GM19193 (cell line): ENCODE results near the gene CCDC40.

Experiments
- POLR2A ChIP-seq: IDR thresholded peaks from 4 replicates; pipeline ENCODE4 v1.6.1; 2011; ENCODE audit not compliant: insufficient read depth, insufficient read length; ENCODE audit errors: extremely low read depth

The CCDC40 gene

GRCh38 chr17:80023481-80024205 lies 12.8 kb upstream of the CCDC40 start:
- no peak for TF ChIP-seq POLR2A

- TF ChIP-seq POLR2A, result no peak
These were observed 12.1 kb upstream of the CCDC40 start for GRCh38 chr17:80024206-80024972.

GRCh38 chr17:80025140-80025539 lies 11.3 kb upstream of the CCDC40 start:
- TF ChIP-seq POLR2A, result no peak

DNA sequence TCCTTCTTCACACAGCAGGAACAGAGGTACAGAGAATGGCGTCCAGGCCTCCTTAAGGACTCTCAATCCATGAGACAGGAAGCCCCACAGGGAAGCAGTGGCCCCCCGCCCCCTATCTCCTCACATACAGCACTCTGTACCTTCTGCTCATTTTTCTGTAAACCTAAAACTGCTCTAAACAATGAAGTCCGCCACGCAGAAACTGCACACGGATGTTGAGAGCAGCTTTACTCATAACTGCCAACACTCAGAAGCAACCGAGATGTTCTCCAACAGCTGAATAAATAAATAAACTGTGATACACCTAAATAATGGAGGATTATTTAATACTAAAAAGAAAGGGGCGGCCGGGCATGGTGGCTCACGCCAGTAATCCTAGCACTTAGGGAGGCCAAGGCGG lies 10.6 kb upstream of the CCDC40 start:
- no peak for TF ChIP-seq POLR2A

DNA sequence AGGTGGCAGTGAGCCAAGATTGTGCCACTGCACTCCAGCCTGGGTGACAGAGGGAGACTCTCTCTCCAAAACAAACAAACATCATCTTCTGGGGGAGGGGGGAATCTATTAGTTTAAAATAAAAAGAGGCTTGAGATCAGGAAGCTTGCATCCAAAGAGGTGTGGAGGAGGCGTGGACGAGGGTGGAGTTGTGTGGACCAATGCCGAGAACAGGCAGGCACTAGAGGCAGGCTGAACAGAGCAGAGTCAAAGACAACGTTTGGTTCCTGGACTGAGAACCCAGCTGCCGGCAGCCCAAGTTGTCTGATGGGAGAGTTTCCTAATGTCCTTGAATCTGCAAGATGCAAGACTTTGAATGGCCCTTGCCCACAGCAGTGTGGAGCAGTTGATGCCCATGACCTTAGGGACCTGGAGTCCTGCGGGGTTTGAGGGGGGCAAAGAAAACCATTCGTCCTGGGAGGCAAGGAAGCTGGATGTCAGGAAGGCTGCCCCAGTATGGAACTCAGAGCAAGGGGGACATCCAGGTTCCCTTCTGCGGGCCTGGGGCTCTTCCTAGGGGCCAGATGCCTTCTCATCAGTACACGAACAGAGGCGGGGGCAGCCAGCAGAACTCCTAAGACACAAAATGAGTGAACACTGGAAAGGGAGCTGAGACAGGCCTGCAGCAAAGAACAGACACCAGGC lies 9.9 kb upstream of the CCDC40 start:
- TF ChIP-seq POLR2A, result no peak

GRCh38 chr17:80027043-80027435 lies 9.4 kb upstream of the CCDC40 start:
- no peak for TF ChIP-seq POLR2A

- no peak for TF ChIP-seq POLR2A
These were observed 8.4 kb upstream of the CCDC40 start for GRCh38 chr17:80028030-80028429.

- TF ChIP-seq POLR2A, result no peak
These were observed 7.0 kb upstream of the CCDC40 start for GRCh38 chr17:80029258-80029974.

DNA sequence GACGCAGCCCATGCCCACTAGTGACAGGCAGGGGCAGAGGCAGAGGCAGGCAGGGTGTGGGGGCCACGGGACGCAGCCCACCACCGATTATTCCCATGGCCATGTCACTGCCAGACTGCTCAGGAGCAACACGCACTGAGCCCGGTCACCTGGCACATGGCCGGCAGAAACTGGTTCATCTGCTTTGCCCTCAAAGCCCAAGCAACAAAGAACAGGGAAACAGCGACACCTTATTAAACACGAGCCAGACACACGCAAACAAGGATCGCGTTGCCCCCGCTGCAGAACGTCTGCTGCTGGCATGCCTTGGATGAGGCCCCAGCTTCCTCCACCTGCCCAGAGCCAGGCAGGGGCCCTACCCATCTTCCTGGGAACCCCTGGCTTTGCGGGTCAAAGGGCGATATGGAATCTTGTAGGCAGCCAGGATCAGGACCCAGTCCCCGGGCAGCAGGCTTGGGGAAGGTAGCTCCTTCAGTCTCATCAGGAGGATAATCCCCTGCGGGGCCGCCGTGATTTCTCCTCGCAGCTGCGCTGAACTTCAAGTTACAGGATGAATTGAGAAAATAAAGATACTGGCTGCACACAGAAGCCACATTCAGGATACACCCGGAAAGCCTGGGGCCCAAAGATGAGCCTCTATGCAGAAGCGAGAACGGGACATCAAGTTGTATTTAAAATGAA lies 5.6 kb upstream of the CCDC40 start:
- TF ChIP-seq POLR2A, result no peak

DNA sequence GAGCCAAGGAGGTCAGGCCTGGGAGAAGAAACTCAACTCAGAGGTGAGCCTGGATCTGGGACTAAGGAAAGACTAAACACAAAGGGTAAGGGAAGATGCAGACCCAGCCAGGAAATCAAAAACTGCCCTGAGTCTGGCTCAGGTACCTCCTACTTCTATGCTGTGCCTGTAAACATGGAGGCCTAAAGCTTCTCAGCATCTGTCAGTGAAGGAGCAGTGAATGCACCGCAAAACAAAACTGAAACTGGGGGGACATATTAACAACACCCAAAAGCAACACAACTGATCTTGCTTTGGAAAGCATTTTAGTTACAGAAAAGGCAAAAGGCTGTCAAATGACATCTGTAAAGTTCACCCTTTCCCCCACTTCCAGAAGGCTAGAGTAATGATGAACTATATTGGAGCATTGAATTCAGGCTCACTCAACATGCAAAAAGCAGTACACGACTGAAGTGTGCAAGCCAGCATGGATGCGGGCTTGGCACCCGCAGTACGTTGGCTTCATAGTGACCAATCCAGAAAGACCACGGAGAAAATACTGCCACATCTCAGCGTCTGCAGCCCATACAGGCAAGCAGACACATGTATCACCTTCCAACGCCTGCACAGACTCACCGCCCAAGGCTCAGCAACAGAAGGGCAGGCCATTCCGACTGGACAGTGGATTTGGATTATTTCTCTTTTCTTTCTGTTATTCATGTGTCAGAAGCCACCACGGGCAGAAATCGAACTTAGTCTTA lies 4.6 kb upstream of the CCDC40 start:
- no peak for TF ChIP-seq POLR2A

- TF ChIP-seq POLR2A, result no peak
These were observed 3.7 kb upstream of the CCDC40 start for GRCh38 chr17:80032614-80033171.

DNA sequence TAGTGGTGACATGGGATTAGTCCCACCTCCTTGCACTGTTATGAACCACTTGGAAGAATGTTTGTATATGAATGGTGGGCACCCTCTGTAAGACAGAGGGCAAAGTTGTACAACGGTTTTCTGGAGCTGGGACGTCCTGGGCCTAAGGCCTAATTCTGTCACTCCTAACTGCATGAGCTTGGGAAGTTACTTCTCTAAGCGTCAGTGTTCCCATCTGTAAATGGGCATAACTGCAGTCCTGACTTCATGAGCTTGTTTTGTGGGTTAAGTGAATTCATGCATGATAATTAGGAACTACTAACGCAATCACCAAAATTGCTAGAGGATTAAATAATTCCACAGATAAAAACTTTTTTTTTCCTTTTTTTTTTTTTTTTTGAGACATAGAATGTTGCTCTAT lies 2.6 kb upstream of the CCDC40 start:
- no peak for TF ChIP-seq POLR2A

DNA sequence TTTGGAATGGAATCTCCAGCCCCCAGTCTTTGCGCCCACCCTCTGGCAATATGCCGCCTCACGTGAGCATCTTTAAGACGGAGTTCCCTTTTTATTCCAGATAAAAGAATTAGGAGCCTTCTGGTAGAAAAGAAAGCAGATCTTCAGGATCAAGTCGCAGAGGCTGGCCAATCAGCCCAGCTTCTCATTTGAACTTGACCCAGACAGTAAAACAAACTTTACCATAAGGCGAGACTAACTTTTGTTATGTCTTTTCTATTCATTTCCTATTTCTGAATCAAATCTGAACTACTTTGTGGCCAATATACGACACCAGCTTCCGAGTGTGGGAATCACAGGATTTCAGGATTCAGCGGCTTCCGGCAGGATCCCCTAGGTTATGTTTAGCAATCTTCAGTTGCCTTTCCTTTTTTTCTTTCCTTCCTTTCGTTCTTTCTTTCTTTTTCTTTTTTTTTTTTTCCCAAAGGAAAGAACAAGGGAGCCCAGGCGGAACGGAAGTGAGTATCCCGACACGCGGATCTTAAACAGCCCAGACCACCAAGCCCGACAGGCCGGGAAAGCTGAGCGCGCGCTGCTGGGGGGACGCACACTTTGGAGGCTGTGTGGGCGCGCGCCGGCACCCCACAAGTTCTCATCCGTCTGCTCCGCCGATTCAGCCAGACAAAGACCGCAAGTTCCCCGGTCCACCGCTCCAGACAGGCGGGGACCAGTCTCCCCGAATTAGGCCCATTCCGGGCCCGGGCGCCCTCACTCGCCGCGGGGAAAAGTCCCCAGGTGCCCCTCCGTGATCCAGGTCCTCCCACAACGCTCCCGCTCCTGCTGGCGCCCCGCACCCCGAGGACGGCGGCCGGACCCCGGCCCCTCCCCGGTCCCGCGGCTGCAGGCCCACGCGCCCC lies 1.4 kb upstream of the CCDC40 start:
- TF ChIP-seq POLR2A, result no peak

DNA sequence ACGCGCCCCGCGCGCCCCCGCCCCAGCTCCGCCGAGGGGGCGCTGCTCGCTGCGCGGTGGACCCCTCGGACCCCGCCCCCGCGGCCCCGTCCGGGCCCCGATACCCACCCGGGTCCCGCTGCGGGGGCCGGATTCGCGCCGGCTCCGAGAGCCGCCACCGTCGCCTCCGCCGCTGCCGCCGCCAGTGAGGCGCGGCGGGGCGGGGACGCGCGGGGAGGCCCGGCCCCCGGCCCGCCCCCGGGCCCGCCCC lies 830 bp upstream of the CCDC40 start, which contains the start of gene TBC1D16:
Gene TBC1D16 (minus strand): TSS at position 186 of the 250 bp plus-strand sequence. CDS start 22,325 bp downstream, outside the sequence.
- TF ChIP-seq POLR2A, result no peak
